GM18873 (cell line): Measurements from ENCODE around the gene STXBP1.

Experiments
- ATAC-seq: cut with Tn5 transposase; IDR thresholded peaks from one replicate; pipeline ENCODE4 v1.9.1; 2021; ENCODE audit warnings: mild to moderate bottlenecking, moderate library complexity, moderate number of reproducible peaks; ENCODE audit not compliant: unreplicated experiment, low FRiP score

The STXBP1 gene

DNA sequence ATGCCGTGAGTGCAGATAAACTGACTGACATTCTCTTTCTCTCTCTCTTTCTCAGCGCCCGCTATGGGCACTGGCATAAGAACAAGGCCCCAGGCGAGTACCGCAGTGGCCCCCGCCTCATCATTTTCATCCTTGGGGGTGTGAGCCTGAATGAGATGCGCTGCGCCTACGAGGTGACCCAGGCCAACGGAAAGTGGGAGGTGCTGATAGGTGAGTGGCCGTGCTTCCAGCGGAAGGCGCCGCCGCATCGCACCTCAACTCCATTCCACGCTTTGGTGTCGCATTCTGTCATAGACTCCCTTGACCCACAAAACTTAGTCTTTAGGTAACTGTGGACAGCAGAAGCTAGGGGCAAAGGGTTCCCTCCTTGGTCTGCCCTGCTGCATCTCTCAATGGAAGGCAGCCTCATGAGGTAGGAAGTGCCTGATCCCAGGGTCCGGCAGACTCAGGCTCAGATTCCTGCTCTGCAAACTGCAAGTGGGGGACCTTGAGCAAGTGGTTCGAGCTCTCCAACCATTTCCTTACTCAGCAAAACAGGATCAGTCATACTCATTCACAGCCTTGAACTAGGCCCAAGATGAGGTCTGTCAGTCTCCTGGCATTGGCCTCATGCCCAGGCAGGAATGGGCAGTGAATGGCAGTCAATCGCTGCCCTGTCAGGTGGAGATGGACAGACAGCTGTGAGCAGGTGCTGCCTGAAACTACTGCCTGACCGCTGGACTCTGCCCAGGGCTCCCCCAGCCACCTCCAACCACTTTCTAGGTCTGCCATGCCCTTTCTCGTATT, 70.5 kb downstream of the STXBP1 start:
- no peak for ATAC-seq

DNA sequence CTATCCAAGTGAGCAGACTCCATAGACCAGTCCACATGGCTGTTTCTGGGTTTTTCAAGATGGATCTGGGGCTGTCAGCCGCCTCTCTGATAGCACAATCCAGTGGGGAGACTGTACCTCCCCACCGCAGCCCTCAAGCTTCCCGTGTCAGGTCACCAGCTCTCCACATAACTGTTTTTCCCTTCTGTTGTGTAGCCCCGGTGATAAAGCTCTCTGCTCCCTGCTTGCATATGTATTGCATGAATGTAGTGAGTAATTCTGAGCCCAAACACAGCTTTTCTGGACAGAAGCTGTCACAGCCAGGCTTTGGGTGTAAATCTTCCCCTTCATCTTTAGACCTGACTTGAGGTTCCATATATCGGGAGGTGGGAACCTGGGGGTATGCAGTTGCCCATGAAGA, 71.6 kb downstream of the STXBP1 start:
- ATAC-seq, result no peak

DNA sequence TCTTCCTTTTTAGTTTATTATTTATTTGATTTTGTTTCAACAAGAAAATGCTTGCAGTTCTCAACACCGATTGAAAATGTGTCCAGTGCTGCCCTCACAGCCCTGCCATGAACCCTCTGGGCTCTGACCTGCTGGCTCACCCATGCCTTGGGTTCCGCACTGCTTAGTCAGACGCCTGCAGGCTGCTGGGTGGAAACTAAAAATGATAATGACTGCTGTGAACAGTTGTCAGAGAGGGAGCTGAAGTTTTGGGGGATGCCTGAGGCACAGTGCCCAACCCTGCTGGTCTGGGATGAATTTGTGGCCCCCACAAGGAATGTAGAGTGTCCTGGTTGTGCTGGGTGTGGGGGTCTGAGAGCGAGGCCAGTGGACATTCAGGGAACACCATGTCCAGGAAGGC, 72.5 kb downstream of the STXBP1 start:
- no peak for ATAC-seq

DNA sequence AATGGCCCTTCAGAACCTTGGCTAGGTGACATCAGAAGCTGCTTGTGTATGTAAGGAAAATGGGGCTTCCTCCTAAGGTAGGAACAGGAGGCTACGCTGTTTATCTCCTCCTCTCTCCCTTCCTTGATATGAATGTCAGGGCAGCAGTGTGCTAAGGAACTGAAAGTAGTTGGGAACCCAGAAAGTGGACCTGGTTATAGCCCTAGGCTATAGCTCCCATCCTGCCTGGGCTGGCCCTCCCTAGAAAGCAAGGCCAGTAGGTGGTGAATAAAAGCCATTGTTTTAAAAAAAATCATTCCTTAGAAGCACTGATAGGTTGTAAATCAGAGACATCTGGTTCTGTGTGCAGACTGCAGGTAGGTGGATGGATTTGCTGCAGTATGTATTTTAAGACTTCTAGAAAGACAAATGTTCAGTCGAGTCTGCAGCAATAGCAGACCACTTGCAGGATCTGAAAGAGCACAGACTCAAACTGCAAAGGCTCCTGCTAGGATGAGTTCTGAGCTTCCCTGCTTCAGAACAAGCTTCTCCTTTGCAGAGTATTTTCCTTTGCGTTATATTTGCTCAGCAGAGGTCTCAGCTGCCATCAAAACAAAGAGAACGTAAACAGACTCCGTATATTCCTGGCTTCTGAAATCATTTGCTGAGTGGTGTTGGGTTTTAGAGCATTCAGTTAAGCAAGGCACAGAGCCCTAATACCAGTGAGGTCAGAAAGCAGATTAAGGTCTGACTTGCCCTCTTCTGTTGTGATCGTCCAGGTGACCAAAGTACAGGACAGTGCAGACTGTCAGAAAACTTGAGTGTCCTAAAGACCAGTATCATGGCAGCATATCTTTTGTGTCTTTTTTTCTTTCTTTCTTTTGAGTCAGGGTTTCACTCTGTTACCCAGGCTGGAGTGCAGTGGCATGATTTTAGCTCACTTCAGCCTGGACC, 74.7 kb downstream of the STXBP1 start:
- no peak for ATAC-seq

DNA sequence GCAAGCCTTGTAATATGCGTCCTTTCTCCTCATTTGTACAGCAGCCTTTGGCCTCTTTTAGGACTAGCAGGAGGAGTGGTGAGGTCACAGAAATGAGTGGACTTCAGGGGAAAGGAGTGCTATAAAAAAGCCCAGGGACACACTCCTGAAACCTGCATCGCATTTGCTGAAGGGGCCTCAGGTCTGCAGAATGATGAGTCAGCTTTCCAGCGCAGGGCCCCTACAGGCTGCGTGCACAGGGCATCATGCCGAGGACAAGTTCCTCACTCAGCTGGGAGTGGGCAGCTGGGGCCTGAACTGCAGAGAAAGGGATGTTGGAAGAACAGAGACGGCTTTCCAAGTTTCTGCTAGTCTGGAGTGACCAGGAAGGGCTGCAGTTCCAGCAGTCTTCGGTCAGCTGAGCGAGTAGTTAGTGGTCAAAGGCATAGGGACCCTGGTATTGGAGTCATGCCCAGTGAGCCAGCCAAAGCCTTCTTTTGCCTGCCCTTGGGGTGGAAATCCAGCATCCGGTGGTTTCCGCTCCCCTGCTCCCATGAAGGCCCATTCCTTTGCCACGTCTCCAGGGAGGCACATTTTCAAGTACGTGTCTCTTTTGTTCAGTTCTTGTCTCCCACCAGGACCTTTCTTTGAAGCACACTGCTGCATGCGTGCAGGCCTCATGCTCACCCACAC, 77.4 kb downstream of the STXBP1 start:
- ATAC-seq, result no peak

DNA sequence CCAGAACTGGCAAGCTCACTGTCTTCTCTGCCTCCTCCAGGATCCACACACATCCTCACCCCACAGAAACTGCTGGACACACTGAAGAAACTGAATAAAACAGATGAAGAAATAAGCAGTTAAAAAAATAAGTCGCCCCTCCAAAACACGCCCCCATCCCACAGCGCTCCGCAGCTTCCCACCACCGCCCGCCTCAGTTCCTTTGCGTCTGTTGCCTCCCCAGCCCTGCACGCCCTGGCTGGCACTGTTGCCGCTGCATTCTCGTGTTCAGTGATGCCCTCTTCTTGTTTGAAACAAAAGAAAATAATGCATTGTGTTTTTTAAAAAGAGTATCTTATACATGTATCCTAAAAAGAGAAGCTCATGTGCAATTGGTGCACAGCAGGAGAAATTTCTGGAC, 78.7 kb downstream of the STXBP1 start:
- ATAC-seq, result no peak

DNA sequence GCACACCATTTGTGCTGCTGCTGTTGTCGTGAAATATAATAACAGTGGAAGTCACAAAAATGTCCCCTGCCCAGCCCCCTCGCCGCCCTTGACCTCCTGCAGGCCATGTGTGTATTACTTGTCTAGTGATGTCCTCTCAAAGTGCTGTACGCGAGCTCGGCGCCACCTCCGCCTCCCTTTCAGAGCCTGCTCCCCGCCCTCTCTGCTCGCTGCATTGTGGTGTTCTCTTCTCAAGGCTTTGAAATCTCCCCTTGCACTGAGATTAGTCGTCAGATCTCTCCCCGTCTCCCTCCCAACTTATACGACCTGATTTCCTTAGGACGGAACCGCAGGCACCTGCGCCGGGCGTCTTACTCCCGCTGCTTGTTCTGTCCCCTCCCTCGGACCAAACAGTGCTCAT, 80.0 kb downstream of the STXBP1 start:
- no peak for ATAC-seq

DNA sequence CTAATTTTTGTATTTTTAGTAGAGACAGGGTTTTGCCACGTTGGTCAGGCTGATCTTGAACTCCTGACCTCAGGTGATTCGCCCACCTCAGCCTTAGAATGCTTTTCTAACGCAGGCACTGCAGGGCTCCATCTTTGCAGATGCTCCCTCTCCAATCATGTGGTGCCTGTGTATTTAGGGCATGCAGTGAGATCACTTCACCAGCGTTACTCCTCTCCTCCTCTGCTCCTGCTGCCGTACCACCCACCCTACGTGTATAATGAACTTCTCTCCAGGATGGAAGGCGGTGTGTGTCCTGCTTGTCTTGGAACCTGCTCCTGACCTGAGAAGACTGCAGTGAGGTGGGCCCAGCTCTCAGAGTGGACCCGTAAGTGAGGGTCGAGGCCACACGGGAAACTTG, 81.1 kb downstream of the STXBP1 start:
- no peak for ATAC-seq

DNA sequence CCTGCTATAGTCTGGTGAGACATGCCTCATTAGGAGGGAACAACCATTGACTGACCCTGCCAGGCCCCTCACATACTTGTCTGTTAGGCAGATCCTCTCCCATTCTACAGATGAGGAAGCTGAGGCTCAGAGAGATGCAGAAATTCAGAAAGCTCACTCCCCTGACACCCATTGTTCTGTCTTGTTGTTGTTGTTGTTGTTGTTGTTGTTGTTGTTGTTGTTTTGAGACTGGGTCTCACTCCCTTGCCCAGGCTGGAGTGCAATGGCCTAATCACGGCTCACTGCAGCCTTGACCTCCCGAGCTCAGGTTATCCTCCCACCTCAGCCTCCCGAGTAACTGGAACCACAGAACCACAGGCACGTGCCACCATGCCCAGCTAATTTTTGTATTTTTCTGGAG, 81.6 kb downstream of the STXBP1 start:
- ATAC-seq, result no peak

DNA sequence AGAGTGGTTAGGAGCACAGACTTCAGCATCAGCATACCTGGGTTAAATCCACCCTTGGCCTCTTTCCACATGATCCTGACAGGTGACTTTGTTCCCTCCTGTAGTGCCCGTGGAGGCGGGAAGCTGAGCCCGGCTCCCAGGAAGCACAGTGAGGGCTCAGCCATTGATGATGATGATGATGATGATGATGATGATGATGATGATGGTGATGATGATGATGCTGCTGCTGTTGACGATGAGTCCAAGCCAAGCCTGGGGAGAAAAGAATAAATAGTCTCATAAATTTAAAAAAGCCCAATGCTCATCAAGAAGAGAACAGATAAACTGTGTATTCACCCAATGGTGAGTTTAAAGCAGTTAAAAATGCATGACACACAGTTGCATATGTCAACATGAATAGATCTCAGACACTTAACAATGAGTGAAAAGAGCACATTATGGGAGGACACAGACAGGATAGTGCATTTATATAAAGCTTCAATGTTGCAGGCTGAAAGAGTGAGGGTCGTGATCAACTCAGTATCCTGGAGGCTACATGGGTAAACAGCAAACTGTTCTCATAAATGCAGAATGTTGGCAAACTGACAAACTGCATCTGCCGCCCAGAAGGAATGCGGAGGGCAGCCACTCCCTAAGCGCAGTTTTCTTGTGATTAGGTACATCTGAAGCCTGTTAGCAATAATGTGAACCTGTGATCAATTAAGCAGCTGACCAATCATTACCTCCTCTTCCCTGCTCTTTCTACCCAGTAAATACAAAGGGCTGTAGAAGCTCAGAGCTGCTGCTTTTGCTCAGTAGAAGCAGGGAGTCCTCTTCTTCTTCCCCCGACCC, 83.0 kb downstream of the STXBP1 start:
- ATAC-seq, result no peak

DNA sequence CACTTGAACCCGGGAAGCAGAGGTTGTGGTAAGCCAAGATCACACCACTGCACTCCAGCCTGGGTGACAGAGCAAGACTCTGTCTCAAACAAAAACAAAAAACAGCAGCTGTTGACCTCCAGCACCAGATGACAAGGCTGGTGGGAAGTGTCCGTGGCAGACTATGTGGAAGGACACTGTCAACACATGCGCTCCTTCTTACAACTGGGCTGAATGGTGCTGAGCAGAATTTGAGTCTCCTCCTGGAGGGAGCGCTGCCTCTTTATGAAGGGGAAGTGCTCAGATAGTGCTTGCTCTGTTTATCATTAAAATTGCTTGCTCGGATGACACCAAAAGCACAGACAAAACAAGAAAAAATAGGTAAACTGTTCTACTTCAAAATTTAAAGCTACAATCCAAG, 85.5 kb downstream of the STXBP1 start:
- no peak for ATAC-seq

DNA sequence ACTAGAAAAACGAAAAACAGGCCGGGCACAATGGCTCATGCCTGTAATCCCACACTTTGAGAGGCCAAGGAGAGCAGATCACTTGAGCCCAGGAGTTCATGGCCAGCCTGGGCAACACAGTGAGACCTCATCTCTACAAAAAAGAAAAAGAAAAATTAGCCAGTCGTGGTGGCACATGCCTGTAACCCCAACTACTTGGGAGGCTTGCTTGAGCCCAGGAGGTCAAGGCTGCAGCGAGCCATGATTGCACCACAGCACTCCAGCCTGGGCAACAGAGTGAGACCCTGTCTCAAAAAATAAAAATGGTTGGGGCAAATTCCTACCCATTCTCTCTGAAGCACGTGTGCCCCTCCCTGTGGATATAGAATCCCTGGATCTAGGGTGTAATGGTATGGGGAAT, 86.3 kb downstream of the STXBP1 start:
- no peak for ATAC-seq

DNA sequence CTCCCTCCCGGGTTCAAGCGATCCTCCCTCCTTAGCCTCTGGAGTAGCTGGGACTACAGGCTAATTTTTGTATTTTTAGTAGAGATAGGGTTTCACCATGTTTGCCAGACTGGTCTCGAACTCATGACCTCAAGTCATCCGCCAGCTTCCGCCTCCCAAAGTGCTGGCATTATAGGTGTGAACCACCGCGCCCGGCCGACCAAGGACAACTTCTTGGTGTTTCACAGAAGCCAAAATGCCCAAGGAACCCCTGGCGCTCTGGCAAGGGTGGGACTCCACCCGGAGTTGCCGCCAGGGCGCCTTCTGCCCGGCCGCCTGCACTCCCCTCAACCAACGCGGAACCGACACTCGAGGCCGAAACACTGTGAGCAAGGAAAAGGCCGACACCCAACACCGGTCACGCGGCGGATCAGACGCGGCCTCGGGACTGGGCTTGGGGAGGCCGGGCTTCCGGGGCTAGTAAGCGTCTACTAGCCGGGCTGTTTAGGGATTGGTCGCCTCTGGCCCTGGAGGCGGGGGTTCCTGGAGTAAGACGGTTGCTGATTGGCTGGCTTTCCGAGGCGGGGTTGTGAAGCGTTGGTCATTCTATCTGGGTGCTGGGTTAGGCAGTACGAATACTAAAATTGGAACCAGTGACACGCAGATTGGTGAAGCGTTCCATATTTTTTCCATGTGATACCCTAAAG, 87.1 kb downstream of the STXBP1 start:
- ATAC-seq, result no peak

DNA sequence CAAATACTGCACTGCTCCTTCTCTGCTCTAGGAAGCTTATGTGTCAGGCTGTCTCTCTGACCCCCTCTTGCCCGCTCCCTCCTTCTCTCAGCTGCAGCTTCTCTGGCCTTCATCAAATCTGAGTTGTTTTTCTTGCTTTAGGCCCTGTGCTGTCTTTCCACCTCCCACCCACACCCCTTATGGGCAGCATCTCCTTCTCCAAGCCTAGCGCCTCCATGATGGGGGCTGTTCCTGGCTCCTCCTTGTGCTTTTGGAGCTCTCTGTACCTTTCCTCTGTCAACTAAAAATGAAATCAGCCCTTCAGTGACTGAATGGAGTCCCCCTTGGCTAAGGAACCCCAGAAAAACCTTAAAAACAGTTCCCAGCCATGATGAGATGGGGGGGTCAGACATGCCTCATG, 88.1 kb downstream of the STXBP1 start:
- no peak for ATAC-seq

DNA sequence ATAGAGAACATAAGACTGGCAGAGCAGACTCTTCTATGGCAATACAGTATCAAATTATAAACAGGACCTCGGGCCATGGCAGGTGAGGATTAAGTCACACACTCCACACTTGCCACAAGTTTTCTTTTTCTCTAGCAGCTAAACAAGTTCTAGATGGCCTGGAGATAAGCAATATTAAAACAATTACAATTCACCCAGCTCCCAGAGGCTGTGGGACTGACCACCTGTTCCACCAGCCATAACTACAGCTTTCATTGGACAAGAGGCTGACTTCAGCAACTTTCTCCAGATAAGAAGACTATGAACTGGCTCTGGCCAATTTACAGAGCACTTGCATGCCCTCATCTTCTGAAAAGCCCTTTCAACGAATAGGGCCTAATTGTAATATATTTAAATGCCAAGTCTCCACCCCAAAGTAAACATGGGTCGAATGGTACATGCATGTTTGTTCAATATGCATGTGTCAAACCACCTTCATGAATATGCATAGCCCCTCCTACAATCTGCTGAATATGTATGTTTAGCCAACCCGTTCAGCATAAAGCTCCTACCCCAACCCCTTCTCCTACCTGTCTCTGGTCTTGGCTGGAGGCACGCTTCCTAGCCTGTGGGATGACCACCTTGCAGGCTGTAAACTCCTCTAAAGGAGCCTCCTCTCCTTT, 88.6 kb downstream of the STXBP1 start:
- ATAC-seq, result no peak

DNA sequence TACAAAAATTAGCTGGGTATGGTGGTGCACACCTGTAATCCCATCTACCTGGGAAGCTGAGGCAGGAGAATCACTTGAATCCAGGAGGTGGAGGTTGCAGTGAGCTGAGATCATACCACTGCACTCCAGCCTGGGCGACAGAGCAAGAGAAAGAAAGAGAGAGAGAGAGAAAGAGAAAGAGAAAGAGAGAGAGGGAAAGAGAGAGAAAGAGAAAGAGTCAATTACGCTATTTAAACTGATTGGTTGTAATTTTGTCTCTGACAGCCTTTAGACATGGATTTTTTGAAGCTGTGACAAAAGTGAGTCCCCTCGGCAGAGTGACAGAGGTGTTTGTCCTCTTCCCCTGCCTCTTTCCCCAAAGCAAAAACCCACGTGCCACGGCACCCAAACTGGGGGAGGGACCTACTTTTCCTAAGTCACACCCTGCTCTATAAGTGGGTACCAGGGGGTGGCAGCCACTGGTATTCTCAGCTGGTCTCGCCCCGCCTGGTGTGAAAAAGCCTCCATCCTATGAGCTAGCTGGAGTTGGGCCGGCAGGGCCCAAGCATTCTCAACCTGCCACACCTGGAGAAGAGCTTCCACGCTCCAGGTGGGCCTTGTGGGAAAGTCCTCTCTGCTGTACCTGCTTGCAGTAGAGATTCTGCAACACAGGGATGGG, 91.3 kb downstream of the STXBP1 start:
- ATAC-seq, result no peak

DNA sequence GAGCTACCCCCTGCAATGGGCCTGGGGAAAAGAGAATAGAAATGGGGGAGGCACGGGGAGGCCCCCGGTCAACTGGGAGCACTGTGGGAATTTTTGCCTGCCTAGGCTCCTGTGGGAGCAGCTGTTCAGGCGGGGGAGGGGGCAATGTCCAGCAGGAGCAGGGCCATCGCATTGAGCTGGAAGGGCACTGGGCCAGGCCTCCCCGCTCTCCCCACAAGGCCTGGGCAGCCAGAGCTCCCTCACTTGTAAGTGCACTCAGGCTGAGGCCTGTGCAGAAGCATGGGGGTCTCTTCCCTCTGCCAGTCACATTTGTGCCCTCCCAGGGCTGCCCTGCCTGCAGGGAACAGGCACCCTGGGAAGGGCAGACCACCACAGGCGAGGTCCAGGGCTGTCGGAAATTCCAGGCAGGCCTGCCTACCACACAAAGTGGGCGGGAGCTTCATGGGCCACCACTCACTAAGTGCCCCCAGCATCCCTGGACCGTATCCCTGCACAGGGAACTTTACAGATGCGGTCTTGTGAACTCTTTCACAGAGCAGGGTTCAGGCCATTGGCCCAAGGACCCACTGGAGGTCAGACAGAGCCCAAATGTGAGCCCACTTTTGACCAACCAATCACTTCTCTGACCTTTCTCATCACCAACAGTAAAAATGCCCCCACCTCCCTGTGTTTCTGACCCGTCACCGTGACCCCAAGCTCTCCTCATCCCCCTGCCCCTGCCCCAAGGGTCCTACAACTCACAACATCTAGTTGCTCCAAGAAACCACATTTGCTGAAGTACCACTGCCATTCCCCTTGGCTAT, 93.7 kb downstream of the STXBP1 start:
- ATAC-seq, result no peak

DNA sequence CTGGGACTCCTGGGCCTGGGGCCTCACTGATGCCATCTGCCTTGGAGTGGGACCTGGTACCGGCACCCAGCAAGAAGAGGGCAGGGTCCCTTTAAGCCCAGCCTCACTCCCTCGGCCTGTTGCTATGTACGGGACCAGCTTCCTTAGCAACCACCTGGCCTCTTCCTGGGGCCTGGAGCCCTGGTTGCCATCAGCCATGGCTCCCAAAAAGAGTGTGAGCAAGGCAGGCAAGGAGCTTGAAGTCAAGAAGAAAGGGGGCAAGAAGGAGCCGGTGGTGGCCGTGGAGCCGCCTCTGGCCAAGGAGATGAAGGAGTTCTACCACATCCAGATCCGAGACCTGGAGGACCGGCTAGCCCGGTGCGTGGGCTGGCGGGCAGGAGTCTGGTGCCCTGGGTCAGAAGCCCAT, 94.8 kb downstream of the STXBP1 start, which contains the start of gene CFAP157:
CFAP157 (plus strand) TSS at position 153 of the 406 bp plus-strand sequence; CDS start at position 197, 44 bp downstream.
- no peak for ATAC-seq
